Gastrocnemius medialis (tissue), 4 donors: Measurements from ENCODE around the gene OAT. TPM values are rescaled to one million over a fixed set of nuclear protein-coding genes. Genes with fewer than 3 reads are reported as not detected.

Source experiments
- ATAC-seq, 2 donors: fragments of 150-250 bp; one replicate each; pipeline ENCODE4 v1.9.1; 2016
- DNase-seq, 2 donors: peaks; one replicate each; pipeline ENCODE4 v3.0.0-alpha.2; 2019
- H3K27ac ChIP-seq, 4 donors: fragments of 200-600 bp; sonication (generic); 1 replicate in 1 of 4; 2 replicates in 3 of 4; pipeline ENCODE4 v1.5.1; 2016 to 2018; ENCODE audit warnings: mild to moderate bottlenecking in 2 of 4, moderate library complexity in 1 of 4
- H3K27me3 ChIP-seq, 3 donors: fragments of 200-600 bp; sonication (generic) in 2 of 3; 1 replicate in 1 of 3; 2 replicates in 2 of 3; pipeline versions ENCODE4 v1.5.1 to v1.6.0; 2016 to 2019; ENCODE audit warnings: mild to moderate bottlenecking in 1 of 3, moderate library complexity in 1 of 3
- H3K36me3 ChIP-seq, 2 donors: fragments of 200-600 bp; sonication (generic) in 1 of 2; one replicate each; pipeline ENCODE4 v1.5.1; 2017 to 2018
- H3K4me1 ChIP-seq, 2 donors: fragments of 200-600 bp; sonication (generic) in 1 of 2; one replicate each; pipeline ENCODE4 v1.5.1; 2016 to 2017; ENCODE audit warnings: mild to moderate bottlenecking in 2 of 2
- H3K4me3 ChIP-seq, 4 donors: fragments of 200-600 bp; sonication (generic) in 3 of 4; 1 replicate in 1 of 4; 2 replicates in 3 of 4; pipeline ENCODE4 v1.5.1; 2016 to 2019; ENCODE audit warnings: mild to moderate bottlenecking in 2 of 4
- H3K9me3 ChIP-seq, 3 donors: fragments of 200-600 bp; sonication (generic) in 2 of 3; 1 replicate in 1 of 3; 2 replicates in 2 of 3; pipeline ENCODE4 v1.5.1; 2016 to 2019
- CTCF ChIP-seq, 5 experiments: fragments of 450-650 bp in 3 of 5; fragments of 200-600 bp in 2 of 5; sonication (generic) in 2 of 5; IDR thresholded peaks in 4 of 5; conservative IDR thresholded peaks in 1 of 5; 1 replicate in 4 of 5; 2 replicates in 1 of 5; pipeline ENCODE4 v1.5.1; 2016 to 2019; ENCODE audit warnings: antibody characterized with exemption in 5 of 5, mild to moderate bottlenecking in 3 of 5, moderate library complexity in 3 of 5
- POLR2A ChIP-seq, 2 donors: fragments of 450-650 bp; IDR thresholded peaks; one replicate each; pipeline ENCODE4 v1.6.1; 2017; ENCODE audit warnings: antibody characterized with exemption in 2 of 2, mild to moderate bottlenecking in 2 of 2, moderate library complexity in 2 of 2
- in situ Hi-C, 4 donors: fragments of 200-750 bp; cut with MboI; loops; one replicate each; pipeline versions ENCODE4 v1.15.0 to v1.8.0; 2017; ENCODE audit warnings: low sequenced_read_pairs in 4 of 4
- intact Hi-C: fragments of 100-400 bp; cut with DNase I; formaldehyde crosslinking; loops from one replicate; pipeline ENCODE4 v1.15.1; 2023; ENCODE audit warnings: low total_unique reads
- total RNA-seq, 4 donors: library from RNA; depleted of rRNA; stranded (reverse); fragments of >200 nt; gene quantifications; one replicate each; pipeline versions ENCODE4 v1.1.0 to v1.2.3, GENCODE V29; 2016

OAT gene
- total RNA-seq, 4 donors from 2014 or later = 20.1 to 97.2 (median 42.6) TPM

GRCh38 chr10:124415210-124415609, 3.5 kb downstream of the OAT start:
- Histone ChIP-seq H3K4me3 (peak overlapping the region in 3 of 4 donors; percentile 6 to 21 (median 11)), H3K27me3 (no peaks in the 10 kb centered on the region), H3K4me1 (peaks cover 35 to 45% of the 10 kb centered on the region in 2 donors), H3K36me3 (peaks cover 0 to 5% of the 10 kb centered on the region in 2 donors), H3K9me3 (no peaks in the 10 kb centered on the region), H3K27ac (peak overlapping the region; percentile 66 to 95 (median 88))
- ATAC-seq (no peak), DNase-seq (no peak)
- in situ Hi-C loops (no loop called here), intact Hi-C loops (loop anchor here (2.0 to 10.0 kb wide), 4 partner anchors 48 to 1410 kb away; partner anchors contain the start of genes ACADSB and IKZF5)
- no peak for TF ChIP-seq CTCF (IDR thresholded peaks at IDR 0.05 in 4 of 5, conservative IDR thresholded peaks at IDR 0.05 in 1 of 5)
- TF ChIP-seq POLR2A (IDR thresholded peaks at IDR 0.05) = no peak

GRCh38 chr10:124414076-124414475, 4.6 kb downstream of the OAT start:
- intact Hi-C loops = loop anchor here (2.0 to 10.0 kb wide), 2 partner anchors 49 to 1409 kb away; partner anchors contain the start of genes ACADSB and IKZF5
- DNase-seq (no peak), ATAC-seq (no peak)
- Histone ChIP-seq H3K9me3 (no peaks in the 10 kb centered on the region), H3K4me3 (no peak overlapping the region), H3K4me1 (peaks cover 35 to 45% of the 10 kb centered on the region in 2 donors), H3K27me3 (no peaks in the 10 kb centered on the region), H3K36me3 (peaks cover 0 to 8% of the 10 kb centered on the region in 2 donors), H3K27ac (peak overlapping the region in 2 of 4 donors; percentile 14 to 40)
- TF ChIP-seq POLR2A (IDR thresholded peaks at IDR 0.05) (no peak), CTCF (IDR thresholded peaks at IDR 0.05 in 4 of 5, conservative IDR thresholded peaks at IDR 0.05 in 1 of 5) (no peak)
- in situ Hi-C loops = no loop called here

GRCh38 chr10:124409696-124410095, 9.0 kb downstream of the OAT start:
- Histone ChIP-seq H3K9me3 (no peaks in the 10 kb centered on the region), H3K4me3 (no peak overlapping the region), H3K36me3 (peaks cover 0 to 44% of the 10 kb centered on the region in 2 donors), H3K27ac (no peak overlapping the region), H3K27me3 (no peaks in the 10 kb centered on the region), H3K4me1 (peaks cover 11 to 14% of the 10 kb centered on the region in 2 donors)
- in situ Hi-C loops = no loop called here
- TF ChIP-seq POLR2A (IDR thresholded peaks at IDR 0.05) = no peak
- no peak for TF ChIP-seq CTCF (IDR thresholded peaks at IDR 0.05 in 4 of 5, conservative IDR thresholded peaks at IDR 0.05 in 1 of 5)
- ATAC-seq (no peak), DNase-seq (no peak)
- intact Hi-C loops = loop anchor here (10.0 kb wide), 1 partner anchor 1405 kb away; the partner anchor contains the start of genes ACADSB and IKZF5

- Histone ChIP-seq H3K4me3 (no peak overlapping the region), H3K27ac (no peak overlapping the region), H3K36me3 (peaks cover 6 to 56% of the 10 kb centered on the region in 2 donors), H3K9me3 (no peaks in the 10 kb centered on the region), H3K4me1 (peaks cover 0 to 3% of the 10 kb centered on the region in 2 donors), H3K27me3 (no peaks in the 10 kb centered on the region)
- intact Hi-C loops (no loop called here), in situ Hi-C loops (no loop called here)
- ATAC-seq (no peak), DNase-seq (no peak)
- TF ChIP-seq POLR2A (IDR thresholded peaks at IDR 0.05) (no peak), CTCF (IDR thresholded peaks at IDR 0.05 in 4 of 5, conservative IDR thresholded peaks at IDR 0.05 in 1 of 5) (no peak)
These were observed 10.4 kb downstream of the OAT start for GRCh38 chr10:124408357-124408756.

GRCh38 chr10:124407456-124407855, 11.3 kb downstream of the OAT start:
- Histone ChIP-seq H3K27ac (no peak overlapping the region), H3K9me3 (no peaks in the 10 kb centered on the region), H3K36me3 (peaks cover 6 to 65% of the 10 kb centered on the region in 2 donors), H3K4me1 (peaks cover 0 to 3% of the 10 kb centered on the region in 2 donors), H3K27me3 (no peaks in the 10 kb centered on the region), H3K4me3 (no peak overlapping the region)
- intact Hi-C loops = no loop called here
- TF ChIP-seq CTCF (IDR thresholded peaks at IDR 0.05 in 4 of 5, conservative IDR thresholded peaks at IDR 0.05 in 1 of 5) (no peak), POLR2A (IDR thresholded peaks at IDR 0.05) (no peak)
- ATAC-seq (no peak), DNase-seq (no peak)
- in situ Hi-C loops = no loop called here
